T-cell (primary cell): ENCODE measurements around the gene IGFL3. TPM values are rescaled to one million over a fixed set of nuclear protein-coding genes. Genes with fewer than 3 reads are reported as not detected.
"Not testable (repeated sequence)": the region's sequence is repeated elsewhere in the genome, so short reads cannot be mapped to it uniquely, and the experiment has no call there.

Experiments
- ATAC-seq, 4 experiments: fragments of 200-7000 bp in 3 of 4; fragments of 150-1000 bp in 1 of 4; cut with Tn5 transposase; replicated peaks in 1 of 4; 1 replicate in 3 of 4; 2 replicates in 1 of 4; pipeline ENCODE4 v1.10.0; 2021; ENCODE audit warnings: moderate library complexity in 3 of 4, mild to moderate bottlenecking in 2 of 4, moderate number of reproducible peaks in 1 of 4
- CTCF ChIA-PET, 2 donors: fragments of 300-600 bp; sonication (Branson Sonifier 250); formaldehyde crosslinking; loops; one replicate each; lab custom pipeline; 2022; ENCODE audit warnings: antibody characterized with exemption in 2 of 2; lab: Charles Lee
- POLR2A ChIA-PET, 2 donors: fragments of 300-600 bp; sonication (Branson Sonifier 250); formaldehyde crosslinking; loops; one replicate each; lab custom pipeline; 2022; ENCODE audit warnings: antibody characterized with exemption in 2 of 2; lab: Charles Lee
- DNase-seq, 35 experiments: peaks; one replicate each; pipeline versions ENCODE4 v3.0.0 to v3.0.0-alpha.2; 2013 to 2023
- H3K27ac ChIP-seq: one replicate; pipeline ENCODE4 v1.5.1; 2013; ENCODE audit warnings: low read length
- H3K27me3 ChIP-seq, 2 experiments: replicated peaks in 1 of 2; 1 replicate in 1 of 2; 2 replicates in 1 of 2; pipeline versions ENCODE4 v1.6.1 to v1.7.0; 2013; ENCODE audit warnings: low read length in 1 of 2, mixed read lengths in 1 of 2; ENCODE audit not compliant: control insufficient read depth in 2 of 2, insufficient read depth in 2 of 2; ENCODE audit errors: extremely low read depth in 1 of 2
- H3K36me3 ChIP-seq, 2 donors: 1 replicate in 1 of 2; 2 replicates in 1 of 2; pipeline versions ENCODE4 v1.6.1 to v1.7.0; 2013; ENCODE audit warnings: low read length in 1 of 2; ENCODE audit not compliant: control insufficient read depth in 2 of 2, insufficient read depth in 1 of 2; ENCODE audit errors: extremely low read depth in 1 of 2
- H3K4me1 ChIP-seq, 2 experiments: 1 replicate in 1 of 2; 2 replicates in 1 of 2; pipeline versions ENCODE4 v1.6.1 to v1.7.0; 2013; ENCODE audit warnings: low read length in 2 of 2, mixed read lengths in 1 of 2; ENCODE audit not compliant: insufficient read depth in 2 of 2, control insufficient read depth in 1 of 2; ENCODE audit errors: extremely low read depth in 1 of 2
- H3K4me3 ChIP-seq, 2 donors: 1 replicate in 1 of 2; 2 replicates in 1 of 2; pipeline versions ENCODE4 v1.5.1 to v1.7.0; 2013; ENCODE audit warnings: mild to moderate bottlenecking in 2 of 2, low read length in 1 of 2, moderate library complexity in 1 of 2; ENCODE audit not compliant: control insufficient read depth in 1 of 2; ENCODE audit errors: extremely low read depth in 1 of 2
- H3K9me3 ChIP-seq: 2 replicates; pipeline ENCODE4 v1.7.0; 2013
- H3K27ac Mint-ChIP-seq, 2 donors: one replicate each; pipeline ENCODE4 v1.8.0; 2020 to 2021; ENCODE audit warnings: mild to moderate bottlenecking in 2 of 2, mixed read lengths in 2 of 2
- H3K27me3 Mint-ChIP-seq, 2 donors: one replicate each; pipeline ENCODE4 v1.8.0; 2021 to 2022; ENCODE audit warnings: mixed read lengths in 2 of 2
- H3K36me3 Mint-ChIP-seq: one replicate; pipeline ENCODE4 v1.8.0; 2021; ENCODE audit warnings: mixed read lengths
- H3K4me1 Mint-ChIP-seq, 3 donors: one replicate each; pipeline ENCODE4 v1.8.0; 2020 to 2022; ENCODE audit warnings: mixed read lengths in 3 of 3, mild to moderate bottlenecking in 1 of 3
- H3K4me3 Mint-ChIP-seq, 3 donors: one replicate each; pipeline ENCODE4 v1.8.0; 2020 to 2022; ENCODE audit warnings: mild to moderate bottlenecking in 3 of 3, mixed read lengths in 3 of 3, moderate library complexity in 3 of 3
- H3K9me3 Mint-ChIP-seq, 3 donors: one replicate each; pipeline ENCODE4 v1.8.0; 2020 to 2022; ENCODE audit warnings: mixed read lengths in 3 of 3
- WGBS: methylation state at CpG from one replicate; pipeline ENCODE4 v1.1.5; 2013; ENCODE audit warnings: missing lambda C conversion rate; ENCODE audit not compliant: insufficient coverage; 5-methylcytosine and 5-hydroxymethylcytosine counted together
- total RNA-seq, 35 experiments: library from RNA in 6 of 35; stranded (reverse) in 6 of 35; fragments of 120-200 nt in 1 of 35; gene quantifications; one replicate each; pipeline versions ENCODE4 v1.2.1 to v1.2.4 and lab custom pipeline; 2013 to 2026

IGFL3 gene
- total RNA-seq, 5 donors from 2014 or later (not counting 1 experiment from before 2014, with no cell fraction given) = not detected

DNA sequence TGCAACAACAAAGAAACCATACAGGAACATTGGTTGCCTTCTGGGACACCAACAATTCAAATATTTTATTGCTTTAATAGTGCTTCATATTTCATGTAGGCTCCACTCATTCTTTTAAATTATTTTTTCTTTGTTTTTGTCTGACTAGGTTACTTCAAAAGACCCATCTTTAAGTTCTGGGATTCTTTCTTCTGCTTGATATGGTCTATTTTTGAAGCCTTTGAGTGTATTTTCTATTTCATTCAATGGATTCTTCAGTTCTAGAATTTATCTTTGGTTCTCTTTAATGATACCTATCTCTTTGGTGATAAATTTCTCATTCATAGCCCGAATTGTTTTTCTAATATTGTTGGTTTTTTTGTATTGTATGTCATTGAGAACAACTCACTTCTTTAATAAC, 38.6 kb downstream of the IGFL3 start:
- DNase-seq = no peak
- CTCF ChIA-PET = no interaction called here
- no peak overlapping the region for H3K4me3 Mint-ChIP-seq
- peaks cover 11 to 19% of the 10 kb centered on the region in 2 experiments for H3K27me3 ChIP-seq
- H3K4me3 ChIP-seq = no peak overlapping the region
- no CpG with 5 or more reads among the region's 1 CpG for WGBS
- H3K36me3 ChIP-seq = no peaks in the 10 kb centered on the region
- no peak for ATAC-seq
- no peak overlapping the region for H3K27ac Mint-ChIP-seq
- POLR2A ChIA-PET = no interaction called here
- H3K27me3 Mint-ChIP-seq = peaks cover 44 to 56% of the 10 kb centered on the region in 2 donors
- H3K36me3 Mint-ChIP-seq = peaks cover 9% of the 10 kb centered on the region
- peaks cover 2% of the 10 kb centered on the region for H3K9me3 ChIP-seq
- H3K4me1 Mint-ChIP-seq = no peaks in the 10 kb centered on the region
- H3K27ac ChIP-seq = no peak overlapping the region
- no peaks in the 10 kb centered on the region for H3K4me1 ChIP-seq
- peaks cover 26 to 49% (median 42%) of the 10 kb centered on the region in 3 donors for H3K9me3 Mint-ChIP-seq

DNA sequence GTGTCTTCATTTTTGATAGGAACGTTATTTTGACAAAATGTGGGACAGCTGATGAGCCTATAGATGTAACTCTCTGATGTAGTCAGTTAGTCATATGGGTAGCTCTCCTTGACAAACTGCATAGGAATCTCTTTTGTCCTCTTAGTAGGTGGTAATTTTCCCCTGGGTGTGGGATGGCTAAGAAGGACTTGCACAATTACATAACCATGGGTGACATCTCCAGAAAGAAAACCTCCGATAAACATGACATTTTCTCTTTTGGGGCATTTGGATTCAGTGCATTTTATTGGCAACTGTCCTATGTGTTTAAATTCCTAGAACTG, 41.8 kb downstream of the IGFL3 start:
- H3K27ac ChIP-seq = no peak overlapping the region
- no peak overlapping the region for H3K4me3 Mint-ChIP-seq
- H3K27ac Mint-ChIP-seq = no peak overlapping the region
- ChIA-PET POLR2A (no interaction called here), CTCF (no interaction called here)
- H3K27me3 Mint-ChIP-seq = peaks cover 51 to 65% of the 10 kb centered on the region in 2 donors
- H3K4me3 ChIP-seq = no peak overlapping the region
- WGBS = 17% methylated on average over 1 of the region's 2 CpGs
- H3K9me3 ChIP-seq = no peaks in the 10 kb centered on the region
- H3K36me3 ChIP-seq = no peaks in the 10 kb centered on the region
- peaks cover 16 to 27% (median 24%) of the 10 kb centered on the region in 3 donors for H3K9me3 Mint-ChIP-seq
- peaks cover 9% of the 10 kb centered on the region for H3K36me3 Mint-ChIP-seq
- no peak for ATAC-seq
- H3K27me3 ChIP-seq = peaks cover 23 to 35% of the 10 kb centered on the region in 2 experiments
- H3K4me1 Mint-ChIP-seq = peaks cover 0 to 1% (median 0%) of the 10 kb centered on the region in 3 donors
- DNase-seq = no peak
- no peaks in the 10 kb centered on the region for H3K4me1 ChIP-seq

DNA sequence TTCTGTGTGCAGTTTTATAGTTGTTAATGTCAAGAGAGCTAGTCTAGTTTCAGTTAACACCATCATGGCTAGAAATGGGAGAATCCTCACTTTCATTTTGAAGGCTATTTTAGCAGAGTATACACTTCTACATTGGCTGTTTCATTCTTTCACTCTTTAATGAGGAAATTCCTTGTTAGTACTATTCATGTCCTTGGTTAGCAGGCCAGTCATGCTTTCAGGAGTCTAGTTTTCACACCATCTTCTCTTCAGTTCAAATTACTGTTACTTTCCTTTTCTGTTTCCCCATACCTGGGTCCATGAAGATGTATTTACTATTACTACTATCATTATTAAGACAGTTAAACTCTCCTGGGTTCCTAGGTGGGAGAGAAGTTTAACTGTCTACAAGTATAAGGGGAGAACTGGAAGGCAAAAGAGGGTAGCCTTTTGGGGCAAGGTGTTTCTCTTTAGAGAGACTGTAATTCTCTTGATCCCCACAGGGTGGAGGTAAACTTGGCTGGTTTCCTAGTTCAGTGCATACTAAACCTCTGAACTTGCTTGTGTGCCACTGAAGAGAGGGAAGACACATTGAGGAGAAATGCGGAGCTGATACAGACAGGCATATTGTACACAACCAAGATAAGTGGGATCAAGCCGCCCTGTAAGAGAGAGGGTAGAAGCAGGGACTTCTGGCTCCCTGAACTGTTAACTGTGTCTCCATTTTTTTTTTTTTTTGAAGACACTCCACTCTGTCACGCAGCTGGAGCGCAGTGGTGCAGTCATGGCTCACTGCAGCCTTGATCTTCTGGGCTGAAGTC, 42.4 kb downstream of the IGFL3 start:
- Mint-ChIP-seq H3K27me3 (peaks cover 56 to 69% of the 10 kb centered on the region in 2 donors), H3K36me3 (peaks cover 9% of the 10 kb centered on the region), H3K27ac (no peak overlapping the region), H3K9me3 (peaks cover 15 to 27% (median 23%) of the 10 kb centered on the region in 3 donors), H3K4me1 (peaks cover 2 to 7% (median 3%) of the 10 kb centered on the region in 3 donors), H3K4me3 (no peak overlapping the region)
- Histone ChIP-seq H3K27ac (no peak overlapping the region), H3K4me1 (peaks cover 0 to 5% of the 10 kb centered on the region in 2 experiments), H3K9me3 (no peaks in the 10 kb centered on the region), H3K27me3 (peaks cover 23 to 36% of the 10 kb centered on the region in 2 experiments), H3K36me3 (no peaks in the 10 kb centered on the region), H3K4me3 (no peak overlapping the region)
- 90% methylated on average over 2 of the region's 4 CpGs for WGBS
- POLR2A ChIA-PET = no interaction called here
- CTCF ChIA-PET = no interaction called here
- ATAC-seq (no peak), DNase-seq (peak in 3 of 35 experiments; percentile 4 to 46 (median 8))

DNA sequence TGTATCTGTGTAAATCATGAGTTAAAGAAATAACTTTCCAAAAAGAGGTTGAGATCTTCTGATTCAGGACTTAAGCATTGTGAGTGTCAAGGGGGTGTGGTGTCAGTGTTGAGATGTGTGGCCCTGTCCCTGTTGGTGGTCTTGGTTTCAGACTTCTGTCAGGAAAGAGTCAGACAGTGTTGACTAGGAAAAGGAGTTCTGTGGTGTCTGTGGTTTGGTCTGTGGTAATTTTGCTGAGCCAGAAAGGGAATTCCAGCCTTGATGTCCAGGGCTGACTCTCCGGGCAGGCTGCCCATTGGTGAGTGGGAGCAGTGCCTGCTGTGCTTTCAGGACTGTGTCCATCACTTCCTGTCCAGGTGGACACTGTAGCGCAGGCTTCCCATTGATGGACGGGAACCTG, 43.9 kb downstream of the IGFL3 start:
- H3K27me3 Mint-ChIP-seq = peaks cover 71 to 83% of the 10 kb centered on the region in 2 donors
- H3K4me1 Mint-ChIP-seq = peaks cover 8 to 13% (median 8%) of the 10 kb centered on the region in 3 donors
- Histone ChIP-seq H3K9me3 (no peaks in the 10 kb centered on the region), H3K36me3 (no peaks in the 10 kb centered on the region), H3K4me1 (peaks cover 0 to 9% of the 10 kb centered on the region in 2 experiments), H3K27me3 (peaks cover 27 to 37% of the 10 kb centered on the region in 2 experiments), H3K4me3 (no peak overlapping the region), H3K27ac (no peak overlapping the region)
- no peak overlapping the region for H3K4me3 Mint-ChIP-seq
- peaks cover 5 to 15% (median 11%) of the 10 kb centered on the region in 3 donors for H3K9me3 Mint-ChIP-seq
- POLR2A ChIA-PET = no interaction called here
- WGBS = 65% methylated on average over 3 of the region's 3 CpGs
- CTCF ChIA-PET = no interaction called here
- no peak overlapping the region for H3K27ac Mint-ChIP-seq
- ATAC-seq = no peak
- no peak for DNase-seq
- peaks cover 8% of the 10 kb centered on the region for H3K36me3 Mint-ChIP-seq

DNA sequence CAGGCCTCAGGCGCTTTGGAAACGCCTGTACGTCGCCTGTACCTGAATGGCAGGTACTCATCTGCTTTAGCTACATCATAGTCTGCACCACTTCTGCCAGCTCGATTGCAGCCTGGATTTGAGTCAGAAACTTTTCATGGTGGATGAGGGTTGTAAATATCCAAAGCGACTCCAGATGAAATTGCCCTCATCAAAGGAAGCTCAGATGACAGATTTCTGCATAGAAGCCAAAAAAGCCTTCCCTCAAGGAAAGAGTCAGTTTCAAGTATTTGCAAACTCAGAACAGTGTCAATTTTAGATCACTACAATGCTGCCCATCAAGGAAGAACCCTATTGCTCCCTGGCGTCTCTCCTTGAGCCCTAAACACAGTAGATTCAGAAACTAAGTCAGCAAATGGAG, 44.9 kb downstream of the IGFL3 start:
- 92% methylated on average over 2 of the region's 7 CpGs for WGBS
- H3K27ac ChIP-seq = no peak overlapping the region
- Mint-ChIP-seq H3K4me1 (peaks cover 8 to 13% (median 8%) of the 10 kb centered on the region in 3 donors), H3K27ac (no peak overlapping the region), H3K4me3 (no peak overlapping the region), H3K27me3 (peaks cover 74 to 84% of the 10 kb centered on the region in 2 donors), H3K9me3 (peaks cover 0 to 6% (median 3%) of the 10 kb centered on the region in 3 donors), H3K36me3 (peaks cover 1% of the 10 kb centered on the region)
- H3K36me3 ChIP-seq = no peaks in the 10 kb centered on the region
- peaks cover 30 to 37% of the 10 kb centered on the region in 2 experiments for H3K27me3 ChIP-seq
- no peak for ATAC-seq
- ChIA-PET POLR2A (no interaction called here), CTCF (no interaction called here)
- DNase-seq = no peak
- H3K4me1 ChIP-seq = peaks cover 0 to 9% of the 10 kb centered on the region in 2 experiments
- peak overlapping the region in 1 of 2 donors; percentile 5 for H3K4me3 ChIP-seq
- no peaks in the 10 kb centered on the region for H3K9me3 ChIP-seq

DNA sequence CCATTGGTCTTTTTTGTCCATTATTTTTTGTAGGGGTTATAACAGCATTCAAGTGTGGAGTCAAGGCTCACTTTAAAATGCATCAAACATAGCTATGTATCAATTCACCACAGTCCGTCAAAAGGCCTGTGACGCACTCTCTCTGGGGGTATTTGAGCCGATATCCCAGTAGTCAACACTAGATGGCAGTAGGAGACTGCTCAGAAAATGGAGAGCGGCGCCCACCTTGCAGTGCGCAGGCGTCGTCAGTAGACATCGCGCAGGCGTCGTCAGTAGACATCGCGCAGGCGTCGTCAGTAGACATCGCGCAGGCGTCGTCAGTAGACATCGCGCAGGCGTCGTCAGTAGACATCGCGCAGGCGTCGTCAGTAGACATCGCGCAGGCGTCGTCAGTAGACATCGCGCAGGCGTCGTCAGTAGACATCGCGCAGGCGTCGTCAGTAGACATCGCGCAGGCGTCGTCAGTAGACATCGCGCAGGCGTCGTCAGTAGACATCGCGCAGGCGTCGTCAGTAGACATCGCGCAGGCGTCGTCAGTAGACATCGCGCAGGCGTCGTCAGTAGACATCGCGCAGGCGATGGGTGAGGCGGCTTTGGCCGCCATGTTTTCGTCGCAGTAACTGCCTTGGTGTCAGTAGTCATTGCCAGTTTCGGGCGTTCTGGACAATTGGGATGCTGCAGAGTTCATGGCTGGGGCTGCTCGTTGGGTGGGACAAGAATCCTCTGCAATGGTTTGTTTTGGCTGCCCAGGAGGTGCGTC, 45.7 kb downstream of the IGFL3 start:
- H3K27me3 ChIP-seq = peaks cover 30 to 43% of the 10 kb centered on the region in 2 experiments
- Mint-ChIP-seq H3K27me3 (peaks cover 70 to 80% of the 10 kb centered on the region in 2 donors), H3K4me1 (peaks cover 8 to 13% (median 8%) of the 10 kb centered on the region in 3 donors)
- WGBS = 60% methylated on average over 19 of the region's 71 CpGs
- H3K36me3 Mint-ChIP-seq, H3K4me3 Mint-ChIP-seq, ATAC-seq, H3K27ac ChIP-seq, H3K9me3 ChIP-seq, H3K4me1 ChIP-seq, H3K36me3 ChIP-seq, POLR2A ChIA-PET, H3K27ac Mint-ChIP-seq, H3K9me3 Mint-ChIP-seq: not testable (repeated sequence)
- CTCF ChIA-PET = interaction anchor here in 1 of 2 donors (0.6 kb wide), 1 partner anchor 46 kb away, joined by 3 read pairs; no protein-coding TSS in a partner anchor
- peak overlapping the region in 1 of 2 donors; percentile 5 for H3K4me3 ChIP-seq
- peak in 1 of 35 experiments; percentile 19 for DNase-seq
